Prostate gland (tissue), 2 donors: ENCODE data around the gene FASN.
A peak's percentile ranks its signal among the peaks of the same experiment; 100 is the strongest.

Experiments used
- CTCF ChIP-seq, 4 experiments: fragments of 200-600 bp in 2 of 4; fragments of 450-650 bp in 2 of 4; sonication (generic) in 2 of 4; IDR thresholded peaks; 1 replicate in 3 of 4; 2 replicates in 1 of 4; pipeline ENCODE4 v1.5.1; 2016 to 2019; ENCODE audit warnings: antibody characterized with exemption in 4 of 4, mild to moderate bottlenecking in 2 of 4, moderate library complexity in 2 of 4
- POLR2A ChIP-seq: fragments of 450-650 bp; IDR thresholded peaks from one replicate; pipeline ENCODE4 v1.6.1; 2016; ENCODE audit warnings: antibody characterized with exemption, mild to moderate bottlenecking
- POLR2AphosphoS5 ChIP-seq: sonication (generic); formaldehyde crosslinking; IDR thresholded peaks from one replicate; pipeline ENCODE4 v1.6.1; 2017; ENCODE audit warnings: antibody characterized with exemption

GRCh38 chr17:82098169-82098938 lies at the start of gene FASN:
- peak; percentile 99 for TF ChIP-seq POLR2A
- peak in 2 of 4 experiments; percentile 49 to 62 for TF ChIP-seq CTCF (IDR thresholded peaks at IDR 0.05)
- peak; percentile 86 for TF ChIP-seq POLR2AphosphoS5
